Tibial artery (tissue), 4 donors: ENCODE measurements around the gene GOLGA5.
"Not testable (repeated sequence)": the region's sequence is repeated elsewhere in the genome, so short reads cannot be mapped to it uniquely, and the experiment has no call there.

Experiments
- DNase-seq, 2 donors: peaks; one replicate each; pipeline ENCODE4 v3.0.0-alpha.2; 2019
- H3K27ac ChIP-seq, 2 donors: fragments of 200-600 bp; sonication (generic) in 1 of 2; 1 replicate in 1 of 2; 2 replicates in 1 of 2; pipeline ENCODE4 v1.5.1; 2018 to 2019; ENCODE audit warnings: mild to moderate bottlenecking in 1 of 2
- H3K27me3 ChIP-seq, 2 donors: fragments of 200-600 bp; sonication (generic) in 1 of 2; one replicate each; pipeline versions ENCODE4 v1.5.1 to v1.6.0; 2016 to 2019
- H3K36me3 ChIP-seq, 3 donors: fragments of 200-600 bp; sonication (generic) in 2 of 3; one replicate each; pipeline ENCODE4 v1.5.1; 2016 to 2019; ENCODE audit warnings: mild to moderate bottlenecking in 2 of 3
- H3K4me1 ChIP-seq, 4 donors: fragments of 200-600 bp; sonication (generic) in 2 of 4; 1 replicate in 3 of 4; 2 replicates in 1 of 4; pipeline ENCODE4 v1.5.1; 2016 to 2019
- H3K4me3 ChIP-seq, 2 donors: fragments of 200-600 bp; sonication (generic) in 1 of 2; 1 replicate in 1 of 2; 2 replicates in 1 of 2; pipeline ENCODE4 v1.5.1; 2018 to 2019; ENCODE audit warnings: mild to moderate bottlenecking in 2 of 2
- H3K9me3 ChIP-seq, 3 donors: fragments of 200-600 bp; sonication (generic) in 1 of 3; one replicate each; pipeline ENCODE4 v1.5.1; 2016 to 2019
- CTCF ChIP-seq, 2 experiments: fragments of 200-600 bp in 1 of 2; fragments of 450-650 bp in 1 of 2; IDR thresholded peaks; one replicate each; pipeline ENCODE4 v1.5.1; 2017 to 2019; ENCODE audit warnings: antibody characterized with exemption in 2 of 2, mild to moderate bottlenecking in 1 of 2, moderate library complexity in 1 of 2
- intact Hi-C: fragments of 100-400 bp; cut with DNase I; formaldehyde crosslinking; loops from one replicate; pipeline ENCODE4 v1.15.0; 2023; ENCODE audit warnings: low total_unique reads

GOLGA5 gene

GRCh38 chr14:92800525-92800924 lies 6.4 kb downstream of the GOLGA5 start:
- peaks cover 16 to 30% (median 22%) of the 10 kb centered on the region in 3 donors for H3K36me3 ChIP-seq
- H3K4me1 ChIP-seq, result peaks cover 0 to 54% (median 13%) of the 10 kb centered on the region in 4 donors
- TF ChIP-seq CTCF (IDR thresholded peaks at IDR 0.05), result no peak
- no peak overlapping the region for H3K4me3 ChIP-seq
- H3K9me3 ChIP-seq, result no peaks in the 10 kb centered on the region
- H3K27me3 ChIP-seq, result no peaks in the 10 kb centered on the region
- intact Hi-C loops, result no loop called here
- DNase-seq, result no peak
- no peak overlapping the region for H3K27ac ChIP-seq

GRCh38 chr14:92801917-92802316 lies 7.8 kb downstream of the GOLGA5 start:
- no peak overlapping the region for H3K4me3 ChIP-seq
- H3K27me3 ChIP-seq, result no peaks in the 10 kb centered on the region
- no peaks in the 10 kb centered on the region for H3K9me3 ChIP-seq
- DNase-seq, result no peak
- TF ChIP-seq CTCF (IDR thresholded peaks at IDR 0.05), result no peak
- H3K27ac ChIP-seq, result no peak overlapping the region
- peaks cover 0 to 44% (median 9%) of the 10 kb centered on the region in 4 donors for H3K4me1 ChIP-seq
- intact Hi-C loops, result no loop called here
- H3K36me3 ChIP-seq, result peaks cover 21 to 36% (median 25%) of the 10 kb centered on the region in 3 donors

- Histone ChIP-seq H3K36me3 (peaks cover 26 to 36% (median 28%) of the 10 kb centered on the region in 3 donors), H3K4me3 (no peak overlapping the region), H3K9me3 (no peaks in the 10 kb centered on the region), H3K27ac (no peak overlapping the region), H3K27me3 (no peaks in the 10 kb centered on the region), H3K4me1 (peaks cover 0 to 44% (median 9%) of the 10 kb centered on the region in 4 donors)
- TF ChIP-seq CTCF (IDR thresholded peaks at IDR 0.05), result no peak
- DNase-seq, result no peak
- intact Hi-C loops, result no loop called here
Observed at GRCh38 chr14:92802678-92803077, 8.6 kb downstream of the GOLGA5 start.

- H3K4me1 ChIP-seq, result no peaks in the 10 kb centered on the region
- H3K4me3 ChIP-seq, result no peak overlapping the region
- H3K27me3 ChIP-seq, result no peaks in the 10 kb centered on the region
- no peak for DNase-seq
- no peak overlapping the region for H3K27ac ChIP-seq
- no peaks in the 10 kb centered on the region for H3K9me3 ChIP-seq
- peaks cover 94 to 98% (median 97%) of the 10 kb centered on the region in 3 donors for H3K36me3 ChIP-seq
- TF ChIP-seq CTCF (IDR thresholded peaks at IDR 0.05), result no peak
- intact Hi-C loops, result no loop called here
Observed at GRCh38 chr14:92813201-92813600, 19.1 kb downstream of the GOLGA5 start.

- no peak for DNase-seq
- H3K36me3 ChIP-seq, result peaks cover 75 to 96% (median 86%) of the 10 kb centered on the region in 3 donors
- no peak for TF ChIP-seq CTCF (IDR thresholded peaks at IDR 0.05)
- H3K4me1 ChIP-seq, result no peaks in the 10 kb centered on the region
- no peaks in the 10 kb centered on the region for H3K9me3 ChIP-seq
- no peak overlapping the region for H3K4me3 ChIP-seq
- H3K27ac ChIP-seq, result no peak overlapping the region
- intact Hi-C loops, result no loop called here
- H3K27me3 ChIP-seq, result no peaks in the 10 kb centered on the region
Observed at GRCh38 chr14:92819011-92819597, 25.0 kb downstream of the GOLGA5 start.

GRCh38 chr14:92819680-92820535 lies 25.8 kb downstream of the GOLGA5 start:
- H3K4me1 ChIP-seq, intact Hi-C loops, H3K27ac ChIP-seq, H3K4me3 ChIP-seq, H3K27me3 ChIP-seq, H3K9me3 ChIP-seq, DNase-seq: not testable (repeated sequence)
- H3K36me3 ChIP-seq, result peaks cover 75 to 96% (median 86%) of the 10 kb centered on the region in 3 donors

GRCh38 chr14:92820536-92820840 lies 26.4 kb downstream of the GOLGA5 start:
- intact Hi-C loops, H3K27ac ChIP-seq: not testable (repeated sequence)

More at GRCh38 chr14:92820536-92820840, 26.4 kb downstream of the GOLGA5 start:
- H3K4me1 ChIP-seq, H3K27me3 ChIP-seq, DNase-seq, H3K9me3 ChIP-seq, H3K4me3 ChIP-seq: not testable (repeated sequence)
- peaks cover 73 to 96% (median 85%) of the 10 kb centered on the region in 3 donors for H3K36me3 ChIP-seq
